Measurements from ENCODE around the gene GPX6.

GPX6 gene

DNA sequence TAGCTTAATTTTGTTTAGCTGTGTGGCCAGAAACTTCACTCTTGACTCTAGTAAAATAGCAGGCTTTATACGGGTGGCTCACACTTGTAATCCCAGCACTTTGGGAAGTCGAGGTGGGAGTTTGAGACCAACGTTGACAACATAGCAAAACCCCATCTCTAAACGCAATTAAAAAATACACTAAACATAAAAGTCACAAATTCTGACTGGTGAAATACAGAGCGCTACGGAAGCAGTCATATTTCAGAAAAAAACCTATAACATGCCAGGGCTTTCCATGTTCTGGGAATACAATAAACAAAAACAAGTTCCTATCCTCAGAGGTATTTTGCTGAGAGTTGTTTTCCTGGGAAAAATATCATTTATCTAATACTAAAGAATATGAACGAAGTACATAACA is 47.5 kb downstream of the GPX6 start:
- CTCF ChIA-PET, result interaction anchor here (1.0 kb wide), 1 partner anchor 14 kb away, joined by 3 read pairs; no protein-coding TSS in a partner anchor
- TF ChIP-seq, protein P1, sequence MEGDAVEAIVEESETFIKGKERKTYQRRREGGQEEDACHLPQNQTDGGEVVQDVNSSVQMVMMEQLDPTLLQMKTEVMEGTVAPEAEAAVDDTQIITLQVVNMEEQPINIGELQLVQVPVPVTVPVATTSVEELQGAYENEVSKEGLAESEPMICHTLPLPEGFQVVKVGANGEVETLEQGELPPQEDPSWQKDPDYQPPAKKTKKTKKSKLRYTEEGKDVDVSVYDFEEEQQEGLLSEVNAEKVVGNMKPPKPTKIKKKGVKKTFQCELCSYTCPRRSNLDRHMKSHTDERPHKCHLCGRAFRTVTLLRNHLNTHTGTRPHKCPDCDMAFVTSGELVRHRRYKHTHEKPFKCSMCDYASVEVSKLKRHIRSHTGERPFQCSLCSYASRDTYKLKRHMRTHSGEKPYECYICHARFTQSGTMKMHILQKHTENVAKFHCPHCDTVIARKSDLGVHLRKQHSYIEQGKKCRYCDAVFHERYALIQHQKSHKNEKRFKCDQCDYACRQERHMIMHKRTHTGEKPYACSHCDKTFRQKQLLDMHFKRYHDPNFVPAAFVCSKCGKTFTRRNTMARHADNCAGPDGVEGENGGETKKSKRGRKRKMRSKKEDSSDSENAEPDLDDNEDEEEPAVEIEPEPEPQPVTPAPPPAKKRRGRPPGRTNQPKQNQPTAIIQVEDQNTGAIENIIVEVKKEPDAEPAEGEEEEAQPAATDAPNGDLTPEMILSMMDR (IDR thresholded peaks at IDR 0.05; ENCODE audit: insufficient read depth, low read length, missing control alignments), result no peak
- no peak overlapping the region for H3K4me3 ChIP-seq (ENCODE audit: low read depth, low read length)
- DNase-seq (ENCODE audit: low read depth, low spot score), result no peak
- POLR2A ChIA-PET, result interaction anchor here (0.6 kb wide), 1 partner anchor 33 kb away, joined by 3 read pairs; no protein-coding TSS in a partner anchor

GRCh38 chr6:28462401-28462800 is 53.2 kb downstream of the GPX6 start:
- CTCF ChIA-PET, result no interaction called here
- POLR2A ChIA-PET, result no interaction called here
- DNase-seq (ENCODE audit: low read depth, low spot score), result no peak
- TF ChIP-seq, protein P1 (IDR thresholded peaks at IDR 0.05; ENCODE audit: insufficient read depth, low read length, missing control alignments), result no peak
- H3K4me3 ChIP-seq (ENCODE audit: low read depth, low read length), result no peak overlapping the region

GRCh38 chr6:28458568-28458967 is 57.0 kb downstream of the GPX6 start:
- ChIA-PET CTCF (no interaction called here), POLR2A (no interaction called here)
- TF ChIP-seq, protein P1 (IDR thresholded peaks at IDR 0.05; ENCODE audit: insufficient read depth, low read length, missing control alignments), result no peak
- H3K4me3 ChIP-seq (ENCODE audit: low read depth, low read length), result no peak overlapping the region
- DNase-seq (ENCODE audit: low read depth, low spot score), result no peak
